ENCODE results near the gene VWA2. TPM values are rescaled to one million over a fixed set of nuclear protein-coding genes. Genes with fewer than 3 reads are reported as not detected.

VWA2 gene
- polyA plus RNA-seq, 1 donor from 2014 or later = not detected

DNA sequence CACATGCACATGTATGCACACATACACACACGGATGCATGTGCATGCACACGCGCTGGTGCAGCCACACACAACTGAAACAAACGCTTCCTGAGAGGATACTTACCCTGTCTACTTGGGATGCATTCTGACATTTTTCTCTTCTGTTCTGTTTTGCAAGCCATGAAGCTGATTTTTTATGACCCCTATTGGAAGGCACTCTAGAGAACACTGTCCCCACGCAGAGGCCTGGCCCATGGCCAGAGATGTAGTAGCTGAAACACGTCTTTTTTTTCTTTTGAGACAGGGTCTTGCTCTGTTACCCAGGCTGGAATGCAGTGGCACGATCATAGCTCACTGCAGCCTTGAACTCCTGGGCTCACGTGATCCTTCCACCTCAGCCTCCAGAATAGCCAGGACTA lies 47.9 kb downstream of the VWA2 start:
- Histone ChIP-seq H4K20me1 (ENCODE audit: insufficient read depth) (no peaks in the 10 kb centered on the region), H3K4me2 (ENCODE audit: low read length) (no peak overlapping the region), H3K9me3 (ENCODE audit: low read length) (no peaks in the 10 kb centered on the region), H3K27ac (ENCODE audit: low read length) (no peak overlapping the region), H3F3A (ENCODE audit: insufficient read depth, low read length, poor library complexity, severe bottlenecking) (no peaks in the 10 kb centered on the region), H3K4me3 (ENCODE audit: low read length) (no peak overlapping the region), H3K79me2 (replicated peaks; ENCODE audit: insufficient read depth, low read length) (no peaks in the 10 kb centered on the region), H3K9ac (ENCODE audit: low read length) (no peak overlapping the region), H3K9me2 (ENCODE audit: insufficient read depth, low read length) (no peaks in the 10 kb centered on the region), H2AFZ (ENCODE audit: low read depth, low read length) (no peak overlapping the region), H3K36me3 (ENCODE audit: insufficient read depth, low read length) (no peaks in the 10 kb centered on the region), H3K27me3 (ENCODE audit: insufficient read depth, low read depth, low read length) (no peaks in the 10 kb centered on the region)
- TF ChIP-seq MXI1 (conservative IDR thresholded peaks at IDR 0.05; ENCODE audit: poor library complexity, severe bottlenecking) = no peak
- TF ChIP-seq, protein P1, sequence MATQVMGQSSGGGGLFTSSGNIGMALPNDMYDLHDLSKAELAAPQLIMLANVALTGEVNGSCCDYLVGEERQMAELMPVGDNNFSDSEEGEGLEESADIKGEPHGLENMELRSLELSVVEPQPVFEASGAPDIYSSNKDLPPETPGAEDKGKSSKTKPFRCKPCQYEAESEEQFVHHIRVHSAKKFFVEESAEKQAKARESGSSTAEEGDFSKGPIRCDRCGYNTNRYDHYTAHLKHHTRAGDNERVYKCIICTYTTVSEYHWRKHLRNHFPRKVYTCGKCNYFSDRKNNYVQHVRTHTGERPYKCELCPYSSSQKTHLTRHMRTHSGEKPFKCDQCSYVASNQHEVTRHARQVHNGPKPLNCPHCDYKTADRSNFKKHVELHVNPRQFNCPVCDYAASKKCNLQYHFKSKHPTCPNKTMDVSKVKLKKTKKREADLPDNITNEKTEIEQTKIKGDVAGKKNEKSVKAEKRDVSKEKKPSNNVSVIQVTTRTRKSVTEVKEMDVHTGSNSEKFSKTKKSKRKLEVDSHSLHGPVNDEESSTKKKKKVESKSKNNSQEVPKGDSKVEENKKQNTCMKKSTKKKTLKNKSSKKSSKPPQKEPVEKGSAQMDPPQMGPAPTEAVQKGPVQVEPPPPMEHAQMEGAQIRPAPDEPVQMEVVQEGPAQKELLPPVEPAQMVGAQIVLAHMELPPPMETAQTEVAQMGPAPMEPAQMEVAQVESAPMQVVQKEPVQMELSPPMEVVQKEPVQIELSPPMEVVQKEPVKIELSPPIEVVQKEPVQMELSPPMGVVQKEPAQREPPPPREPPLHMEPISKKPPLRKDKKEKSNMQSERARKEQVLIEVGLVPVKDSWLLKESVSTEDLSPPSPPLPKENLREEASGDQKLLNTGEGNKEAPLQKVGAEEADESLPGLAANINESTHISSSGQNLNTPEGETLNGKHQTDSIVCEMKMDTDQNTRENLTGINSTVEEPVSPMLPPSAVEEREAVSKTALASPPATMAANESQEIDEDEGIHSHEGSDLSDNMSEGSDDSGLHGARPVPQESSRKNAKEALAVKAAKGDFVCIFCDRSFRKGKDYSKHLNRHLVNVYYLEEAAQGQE (IDR thresholded peaks at IDR 0.05; ENCODE audit: borderline replicate concordance) = no peak
- no peak for TF ChIP-seq TAF1 (IDR thresholded peaks at IDR 0.05; ENCODE audit: low read depth)
- no peak for TF ChIP-seq POLR2AphosphoS5 (IDR thresholded peaks at IDR 0.05)
- no peak for TF ChIP-seq SMC3 (conservative IDR thresholded peaks at IDR 0.05; ENCODE audit: poor library complexity)
- TF ChIP-seq RAD21 (conservative IDR thresholded peaks at IDR 0.05) = no peak

DNA sequence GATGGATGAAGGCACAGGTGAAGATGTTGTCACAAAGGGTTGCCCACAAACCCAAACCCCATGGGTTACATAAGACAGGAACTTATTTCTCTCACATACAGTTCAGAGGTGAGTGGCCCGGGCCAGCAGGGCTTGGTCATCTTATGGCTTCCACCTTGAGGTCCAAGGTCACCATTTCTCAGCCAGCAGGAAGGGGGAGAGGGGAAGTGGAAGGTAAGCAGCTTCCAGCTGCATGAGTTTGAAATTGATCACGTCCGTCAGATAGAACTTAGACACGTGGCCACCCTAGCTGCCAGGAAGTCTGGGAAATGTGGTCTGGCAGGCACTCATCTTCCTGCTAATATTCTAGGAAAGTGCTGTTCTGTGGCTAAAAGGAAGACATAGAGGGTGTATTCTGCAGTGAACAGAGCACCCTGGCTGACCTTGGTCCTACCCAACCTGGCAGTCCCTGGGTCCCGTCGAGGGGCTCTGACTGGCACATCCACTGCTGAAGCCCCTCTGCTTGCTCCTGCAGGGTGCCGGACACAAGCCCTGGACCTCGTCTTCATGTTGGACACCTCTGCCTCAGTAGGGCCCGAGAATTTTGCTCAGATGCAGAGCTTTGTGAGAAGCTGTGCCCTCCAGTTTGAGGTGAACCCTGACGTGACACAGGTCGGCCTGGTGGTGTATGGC lies 49.5 kb downstream of the VWA2 start:
- Histone ChIP-seq H3K4me2 (ENCODE audit: low read length) (no peak overlapping the region), H2AFZ (ENCODE audit: low read depth, low read length) (no peak overlapping the region), H3K27ac (ENCODE audit: low read length) (no peak overlapping the region), H3K36me3 (ENCODE audit: insufficient read depth, low read length) (no peaks in the 10 kb centered on the region), H3K9me2 (ENCODE audit: insufficient read depth, low read length) (no peaks in the 10 kb centered on the region), H4K20me1 (ENCODE audit: insufficient read depth) (no peaks in the 10 kb centered on the region), H3F3A (ENCODE audit: insufficient read depth, low read length, poor library complexity, severe bottlenecking) (no peaks in the 10 kb centered on the region), H3K9ac (ENCODE audit: low read length) (no peak overlapping the region), H3K27me3 (ENCODE audit: insufficient read depth, low read depth, low read length) (no peaks in the 10 kb centered on the region), H3K79me2 (replicated peaks; ENCODE audit: insufficient read depth, low read length) (no peaks in the 10 kb centered on the region), H3K4me3 (ENCODE audit: low read length) (no peak overlapping the region), H3K9me3 (ENCODE audit: low read length) (no peaks in the 10 kb centered on the region)
- no peak for TF ChIP-seq EP300 (conservative IDR thresholded peaks at IDR 0.05; ENCODE audit: poor library complexity, severe bottlenecking)
- TF ChIP-seq, protein P1 (IDR thresholded peaks at IDR 0.05; ENCODE audit: borderline replicate concordance) = no peak
- TF ChIP-seq TAF1 (IDR thresholded peaks at IDR 0.05; ENCODE audit: low read depth) = no peak
- no peak for TF ChIP-seq RAD21 (conservative IDR thresholded peaks at IDR 0.05)
- TF ChIP-seq POLR2AphosphoS5 (IDR thresholded peaks at IDR 0.05) = no peak
- TF ChIP-seq MXI1 (conservative IDR thresholded peaks at IDR 0.05; ENCODE audit: poor library complexity, severe bottlenecking) = no peak
- no peak for TF ChIP-seq SMC3 (conservative IDR thresholded peaks at IDR 0.05; ENCODE audit: poor library complexity)
- TF ChIP-seq, protein P2, sequence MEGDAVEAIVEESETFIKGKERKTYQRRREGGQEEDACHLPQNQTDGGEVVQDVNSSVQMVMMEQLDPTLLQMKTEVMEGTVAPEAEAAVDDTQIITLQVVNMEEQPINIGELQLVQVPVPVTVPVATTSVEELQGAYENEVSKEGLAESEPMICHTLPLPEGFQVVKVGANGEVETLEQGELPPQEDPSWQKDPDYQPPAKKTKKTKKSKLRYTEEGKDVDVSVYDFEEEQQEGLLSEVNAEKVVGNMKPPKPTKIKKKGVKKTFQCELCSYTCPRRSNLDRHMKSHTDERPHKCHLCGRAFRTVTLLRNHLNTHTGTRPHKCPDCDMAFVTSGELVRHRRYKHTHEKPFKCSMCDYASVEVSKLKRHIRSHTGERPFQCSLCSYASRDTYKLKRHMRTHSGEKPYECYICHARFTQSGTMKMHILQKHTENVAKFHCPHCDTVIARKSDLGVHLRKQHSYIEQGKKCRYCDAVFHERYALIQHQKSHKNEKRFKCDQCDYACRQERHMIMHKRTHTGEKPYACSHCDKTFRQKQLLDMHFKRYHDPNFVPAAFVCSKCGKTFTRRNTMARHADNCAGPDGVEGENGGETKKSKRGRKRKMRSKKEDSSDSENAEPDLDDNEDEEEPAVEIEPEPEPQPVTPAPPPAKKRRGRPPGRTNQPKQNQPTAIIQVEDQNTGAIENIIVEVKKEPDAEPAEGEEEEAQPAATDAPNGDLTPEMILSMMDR (IDR thresholded peaks at IDR 0.05; ENCODE audit: poor library complexity, severe bottlenecking) = no peak
- TF ChIP-seq EZH2 (IDR thresholded peaks at IDR 0.05; ENCODE audit: borderline replicate concordance, insufficient read depth, low read length, poor library complexity, severe bottlenecking) = no peak

Data from neural cell (in vitro differentiated cells).